Endothelial cell of umbilical vein (primary cell): Measurements from ENCODE around the gene NDUFB10. TPM values are rescaled to one million over a fixed set of nuclear protein-coding genes. Genes with fewer than 3 reads are reported as not detected.
"Not testable (repeated sequence)": the region's sequence is repeated elsewhere in the genome, so short reads cannot be mapped to it uniquely, and the experiment has no call there.

Source experiments
- BruUV-seq: library from RNA; stranded (reverse); fragments of 400-500 nt; replicated peaks from 2 replicates; lab custom pipeline; 2021; lab: Mats Ljungman, UMichigan
- CTCF ChIA-PET: fragments of 300-600, 350-600 bp; sonication (Branson Sonifier 250); formaldehyde crosslinking; loops from one replicate; lab custom pipeline; 2021; ENCODE audit warnings: antibody characterized with exemption, inconsistent platforms; lab: Charles Lee
- POLR2A ChIA-PET: fragments of 300-600, 350-600 bp; sonication (Branson Sonifier 250); formaldehyde crosslinking; loops from one replicate; lab custom pipeline; 2021; ENCODE audit warnings: antibody characterized with exemption, inconsistent platforms; lab: Charles Lee
- DNase-seq: peaks from one replicate; pipeline ENCODE4 v3.0.0-alpha.2; 2011; ENCODE audit warnings: low read depth, low spot score
- FAIRE-seq: peaks from 2 replicates; lab custom pipeline; 2011; peaks lifted over from hg19 to GRCh38; lab: Jason Lieb, UNC
- H2AFZ ChIP-seq: 2 replicates; pipeline ENCODE4 v1.6.0; 2012; ENCODE audit warnings: low read depth, low read length, control low read depth, inconsistent platforms
- H3K27ac ChIP-seq: 2 replicates; pipeline ENCODE4 v1.5.1; 2011; ENCODE audit warnings: low read depth, mild to moderate bottlenecking, control low read depth, low read length, moderate library complexity; ENCODE audit not compliant: insufficient read depth
- H3K27me3 ChIP-seq, 2 experiments: 2 replicates each; pipeline versions ENCODE4 v1.6.0 to v1.6.1; 2011; ENCODE audit warnings: low read length in 2 of 2, mixed read lengths in 1 of 2; ENCODE audit not compliant: control insufficient read depth in 2 of 2, insufficient read depth in 2 of 2
- H3K36me3 ChIP-seq, 2 experiments: 2 replicates in 1 of 2; 3 replicates in 1 of 2; pipeline ENCODE4 v1.5.1; 2011; ENCODE audit warnings: low read length in 2 of 2, mild to moderate bottlenecking in 1 of 2, moderate library complexity in 1 of 2; ENCODE audit not compliant: control insufficient read depth in 2 of 2, insufficient read depth in 2 of 2; ENCODE audit errors: extremely low read depth in 1 of 2
- H3K4me1 ChIP-seq: 3 replicates; pipeline ENCODE4 v1.5.1; 2011; ENCODE audit warnings: mild to moderate bottlenecking, low read length; ENCODE audit not compliant: control insufficient read depth, insufficient read depth; ENCODE audit errors: extremely low read depth
- H3K4me2 ChIP-seq: 2 replicates; pipeline ENCODE4 v1.6.1; 2011; ENCODE audit warnings: low read length, control low read depth, mixed read lengths; ENCODE audit not compliant: insufficient read depth
- H3K4me3 ChIP-seq, 3 experiments: fragments of 200-600 bp in 1 of 3; sonication (generic), shearing (Covaris generic) in 1 of 3; replicated peaks in 1 of 3; 2 replicates each; pipeline ENCODE4 v1.5.1; 2011 to 2016; ENCODE audit warnings: control low read depth in 3 of 3, low read length in 3 of 3, mild to moderate bottlenecking in 2 of 3, inconsistent platforms in 1 of 3, low read depth in 1 of 3, moderate library complexity in 1 of 3; ENCODE audit not compliant: insufficient read depth in 1 of 3
- H3K79me2 ChIP-seq: 2 replicates; pipeline ENCODE4 v1.6.0; 2012; ENCODE audit warnings: low read length, inconsistent platforms; ENCODE audit not compliant: control insufficient read depth, insufficient read depth
- H3K9ac ChIP-seq: replicated peaks from 2 replicates; pipeline ENCODE3; 2011; ENCODE audit warnings: low read length, control low read depth; ENCODE audit not compliant: insufficient read depth; ENCODE audit errors: extremely low read depth
- H3K9me1 ChIP-seq: replicated peaks from 3 replicates; pipeline ENCODE4 v1.6.0; 2011; ENCODE audit warnings: mild to moderate bottlenecking, low read length; ENCODE audit not compliant: control insufficient read depth, insufficient read depth; ENCODE audit errors: extremely low read depth
- H3K9me3 ChIP-seq: replicated peaks from 2 replicates; pipeline ENCODE4 v1.5.1; 2012; ENCODE audit warnings: low read length, inconsistent platforms; ENCODE audit not compliant: control insufficient read depth, insufficient read depth
- H4K20me1 ChIP-seq: replicated peaks from 2 replicates; pipeline ENCODE3; 2011; ENCODE audit warnings: mild to moderate bottlenecking, low read length; ENCODE audit not compliant: control insufficient read depth, insufficient read depth; ENCODE audit errors: extremely low read depth
- EZH2 ChIP-seq: IDR thresholded peaks from 2 replicates; pipeline ENCODE4 v1.6.1; 2012; ENCODE audit warnings: borderline replicate concordance, low read depth, mild to moderate bottlenecking, moderate library complexity, low read length, inconsistent platforms; ENCODE audit not compliant: severe bottlenecking
- POLR2A ChIP-seq: IDR thresholded peaks from 2 replicates; pipeline ENCODE4 v1.6.1; 2012; ENCODE audit warnings: low read depth, mild to moderate bottlenecking, control low read depth, low read length
- POLR2AphosphoS5 ChIP-seq: IDR thresholded peaks from 2 replicates; pipeline ENCODE4 v1.6.1; 2012; ENCODE audit warnings: low read depth, mild to moderate bottlenecking, control low read depth, low read length, moderate library complexity; ENCODE audit not compliant: insufficient read depth
- dilution Hi-C: fragments of 300-500 bp; cut with MboI; formaldehyde crosslinking; loops from one replicate; pipeline ENCODE4 v1.15.0; 2019; ENCODE audit warnings: low sequenced_read_pairs; ENCODE audit not compliant: extremely low pct_ligation_motif_present
- intact Hi-C: fragments of 100-400 bp; cut with micrococcal nuclease; formaldehyde crosslinking; loops from one replicate; pipeline ENCODE4 v1.10.0; 2022
- polyA plus RNA-seq, 4 experiments: library from polyadenylated mRNA; depleted of rRNA in 3 of 4; stranded (reverse) in 3 of 4; unstranded in 1 of 4; fragments of >200 nt; gene quantifications; 2 replicates each; pipeline versions ENCODE4 v1.2.1 to v1.2.3, GENCODE V29; 2011 to 2012; ENCODE audit warnings: missing spikeins in 1 of 4
- total RNA-seq: library from RNA; stranded (reverse); gene quantifications from 2 replicates; pipeline ENCODE4 v1.2.3, GENCODE V29; 2021

NDUFB10 gene
- total and polyA plus RNA-seq, 2 donors (not counting 3 experiments of a cell fraction or from before 2014, with no cell fraction given) = 124 to 167 TPM

- dilution Hi-C loops = no loop called here
- no peaks in the 10 kb centered on the region for H3K9me3 ChIP-seq
- H2AFZ ChIP-seq = no peak overlapping the region
- CTCF ChIA-PET = no interaction called here
- H3K9me1 ChIP-seq = no peaks in the 10 kb centered on the region
- H3K4me3 ChIP-seq = no peak overlapping the region
- H3K4me1 ChIP-seq = peaks cover 9% of the 10 kb centered on the region
- no peak overlapping the region for H3K27ac ChIP-seq
- no peaks in the 10 kb centered on the region for H3K79me2 ChIP-seq
- peaks cover 0 to 15% of the 10 kb centered on the region in 2 experiments for H3K36me3 ChIP-seq
- H4K20me1 ChIP-seq = no peaks in the 10 kb centered on the region
- intact Hi-C loops = no loop called here
- no peak overlapping the region for H3K9ac ChIP-seq
- DNase-seq (no peak), FAIRE-seq (no peak)
- no peaks in the 10 kb centered on the region for H3K27me3 ChIP-seq
- TSS peak; percentile 10 for BruUV-seq
- TF ChIP-seq POLR2A = no peak
- POLR2A ChIA-PET = no interaction called here
- no peak overlapping the region for H3K4me2 ChIP-seq
Observed at GRCh38 chr16:1938316-1938715, 21.0 kb upstream of the NDUFB10 start.

- H4K20me1 ChIP-seq = no peaks in the 10 kb centered on the region
- H3K4me1 ChIP-seq = peaks cover 12% of the 10 kb centered on the region
- CTCF ChIA-PET = no interaction called here
- no peaks in the 10 kb centered on the region for H3K79me2 ChIP-seq
- intact Hi-C loops (no loop called here), dilution Hi-C loops (no loop called here)
- H2AFZ ChIP-seq = no peak overlapping the region
- DNase-seq (no peak), FAIRE-seq (no peak)
- H3K9me1 ChIP-seq = no peaks in the 10 kb centered on the region
- POLR2A ChIA-PET = no interaction called here
- H3K4me2 ChIP-seq = no peak overlapping the region
- H3K9me3 ChIP-seq = no peaks in the 10 kb centered on the region
- TF ChIP-seq EZH2 (no peak), POLR2AphosphoS5 (no peak)
- no peak overlapping the region for H3K4me3 ChIP-seq
- no peak overlapping the region for H3K9ac ChIP-seq
- no TSS peak for BruUV-seq
- no peaks in the 10 kb centered on the region for H3K27me3 ChIP-seq
- H3K36me3 ChIP-seq = peaks cover 0 to 15% of the 10 kb centered on the region in 2 experiments
- H3K27ac ChIP-seq = no peak overlapping the region
Observed at GRCh38 chr16:1938910-1939309, 20.4 kb upstream of the NDUFB10 start.

GRCh38 chr16:1939833-1940232, 19.5 kb upstream of the NDUFB10 start:
- dilution Hi-C loops, H3K4me2 ChIP-seq, H3K9me1 ChIP-seq, POLR2A ChIA-PET, H3K79me2 ChIP-seq, H3K27me3 ChIP-seq, DNase-seq, H3K9ac ChIP-seq, H2AFZ ChIP-seq, H3K9me3 ChIP-seq, intact Hi-C loops, FAIRE-seq, H3K27ac ChIP-seq, H4K20me1 ChIP-seq, H3K4me3 ChIP-seq, BruUV-seq: not testable (repeated sequence)
- H3K4me1 ChIP-seq = peaks cover 12% of the 10 kb centered on the region
- CTCF ChIA-PET = interaction anchor here (1.0 kb wide), 1 partner anchor 30 kb away, joined by 3 read pairs; no protein-coding TSS in a partner anchor
- peaks cover 0 to 15% of the 10 kb centered on the region in 2 experiments for H3K36me3 ChIP-seq
